Mucosa of descending colon (tissue), 3 donors: ENCODE results near the gene KCNJ14. TPM values are rescaled to one million over a fixed set of nuclear protein-coding genes. Genes with fewer than 3 reads are reported as not detected.

Experiments
- ATAC-seq: fragments of 200-7000 bp; cut with Tn5 transposase; one replicate; pipeline ENCODE4 v1.9.1; 2020; ENCODE audit warnings: mild to moderate bottlenecking, moderate library complexity
- DNase-seq, 3 donors: peaks; one replicate each; pipeline ENCODE4 v3.0.0-alpha.2; 2020
- H3K36me3 ChIP-seq: fragments of 200-600 bp; one replicate; pipeline ENCODE4 v1.8.0; 2021; ENCODE audit warnings: low read depth, mild to moderate bottlenecking
- H3K4me1 ChIP-seq: fragments of 200-600 bp; one replicate; pipeline ENCODE4 v1.8.0; 2021; ENCODE audit warnings: low read depth, mild to moderate bottlenecking
- H3K4me3 ChIP-seq: fragments of 200-600 bp; one replicate; pipeline ENCODE4 v1.8.0; 2021; ENCODE audit warnings: mild to moderate bottlenecking
- H3K9me3 ChIP-seq: fragments of 200-600 bp; one replicate; pipeline ENCODE4 v1.8.0; 2021; ENCODE audit warnings: mild to moderate bottlenecking
- intact Hi-C, 2 donors: fragments of 100-400 bp; cut with DNase I in 1 of 2; cut with micrococcal nuclease in 1 of 2; formaldehyde crosslinking; loops; one replicate each; pipeline versions ENCODE4 v1.11.0 to v1.11.1; 2022; cut with DNase I, micrococcal nuclease
- total RNA-seq, 3 donors: library from RNA; stranded (reverse); fragmentation: NEBNext Ultra II Directional in 2 of 3; extraction: Animal tissue kit (Norgen Biotek cat#: 25700) in 2 of 3; gene quantifications; one replicate each; pipeline versions ENCODE4 v1.2.1 to v1.2.4, GENCODE V29; 2021 to 2023
- TF ChIP-seq, protein P1 (sequence below): fragments of 200-600 bp; IDR thresholded peaks from one replicate; pipeline ENCODE4 v1.8.0; 2022; ENCODE audit warnings: antibody characterized with exemption, mild to moderate bottlenecking
- donor health status: DM: no; HTN: no; CAD: no; lungs with moderate emphysema.
- donor health status: DM: no; HTN: no; CAD: no.
- donor health status: DM: no; HTN: yes; CAD: no.

Gene KCNJ14
- total RNA-seq, 3 donors from 2014 or later = 0.46 to 1.3 (median 0.67) TPM

- Histone ChIP-seq H3K36me3 (no peaks in the 10 kb centered on the region), H3K4me3 (no peak overlapping the region), H3K9me3 (no peaks in the 10 kb centered on the region), H3K4me1 (peaks cover 8% of the 10 kb centered on the region)
- DNase-seq (no peak), ATAC-seq (no peak)
- intact Hi-C loops = no loop called here
- TF ChIP-seq, protein P1, sequence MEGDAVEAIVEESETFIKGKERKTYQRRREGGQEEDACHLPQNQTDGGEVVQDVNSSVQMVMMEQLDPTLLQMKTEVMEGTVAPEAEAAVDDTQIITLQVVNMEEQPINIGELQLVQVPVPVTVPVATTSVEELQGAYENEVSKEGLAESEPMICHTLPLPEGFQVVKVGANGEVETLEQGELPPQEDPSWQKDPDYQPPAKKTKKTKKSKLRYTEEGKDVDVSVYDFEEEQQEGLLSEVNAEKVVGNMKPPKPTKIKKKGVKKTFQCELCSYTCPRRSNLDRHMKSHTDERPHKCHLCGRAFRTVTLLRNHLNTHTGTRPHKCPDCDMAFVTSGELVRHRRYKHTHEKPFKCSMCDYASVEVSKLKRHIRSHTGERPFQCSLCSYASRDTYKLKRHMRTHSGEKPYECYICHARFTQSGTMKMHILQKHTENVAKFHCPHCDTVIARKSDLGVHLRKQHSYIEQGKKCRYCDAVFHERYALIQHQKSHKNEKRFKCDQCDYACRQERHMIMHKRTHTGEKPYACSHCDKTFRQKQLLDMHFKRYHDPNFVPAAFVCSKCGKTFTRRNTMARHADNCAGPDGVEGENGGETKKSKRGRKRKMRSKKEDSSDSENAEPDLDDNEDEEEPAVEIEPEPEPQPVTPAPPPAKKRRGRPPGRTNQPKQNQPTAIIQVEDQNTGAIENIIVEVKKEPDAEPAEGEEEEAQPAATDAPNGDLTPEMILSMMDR = no peak
Measured at GRCh38 chr19:48451624-48452023, 3.8 kb upstream of the KCNJ14 start.

GRCh38 chr19:48452289-48453190 lies 2.8 kb upstream of the KCNJ14 start:
- Histone ChIP-seq H3K4me3 (no peak overlapping the region), H3K4me1 (peaks cover 2% of the 10 kb centered on the region), H3K36me3 (no peaks in the 10 kb centered on the region), H3K9me3 (no peaks in the 10 kb centered on the region)
- ATAC-seq (peak; percentile 89), DNase-seq (peak in 2 of 3 donors; percentile 56 to 69)
- intact Hi-C loops = no loop called here
- TF ChIP-seq, protein P1 = no peak

DNA sequence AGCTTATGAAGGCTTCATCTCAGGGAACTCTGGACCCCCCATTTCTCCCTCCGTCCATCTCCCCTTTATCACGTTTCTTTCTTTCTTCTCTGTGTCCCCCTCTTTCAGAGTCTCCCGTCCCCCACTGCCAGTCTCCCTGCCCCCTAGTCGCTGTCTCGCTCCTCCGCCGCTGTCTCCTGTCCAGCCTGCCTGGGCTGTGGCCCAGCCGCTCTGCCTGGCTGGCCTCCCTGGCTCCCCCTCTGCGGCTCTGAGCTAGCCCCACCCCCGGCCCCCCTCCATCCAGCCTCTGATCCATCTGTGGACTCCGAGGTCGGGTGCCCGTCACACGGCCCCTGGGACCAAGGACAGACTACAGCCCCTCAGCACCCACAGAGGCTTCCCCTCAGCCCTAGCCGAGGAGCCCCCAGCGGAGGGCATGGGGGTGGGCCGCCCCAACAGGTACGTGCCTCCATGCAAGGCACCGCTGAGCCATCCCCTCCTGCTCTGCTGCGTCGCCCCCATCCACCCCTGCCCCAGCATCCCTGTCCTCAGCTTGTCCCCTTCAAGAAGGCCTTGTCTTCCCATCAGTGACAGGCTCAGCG lies 1.1 kb upstream of the KCNJ14 start:
- Histone ChIP-seq H3K9me3 (no peaks in the 10 kb centered on the region), H3K4me1 (peaks cover 2% of the 10 kb centered on the region), H3K4me3 (no peak overlapping the region), H3K36me3 (no peaks in the 10 kb centered on the region)
- DNase-seq (no peak), ATAC-seq (no peak)
- TF ChIP-seq, protein P1 = no peak
- intact Hi-C loops = no loop called here

DNA sequence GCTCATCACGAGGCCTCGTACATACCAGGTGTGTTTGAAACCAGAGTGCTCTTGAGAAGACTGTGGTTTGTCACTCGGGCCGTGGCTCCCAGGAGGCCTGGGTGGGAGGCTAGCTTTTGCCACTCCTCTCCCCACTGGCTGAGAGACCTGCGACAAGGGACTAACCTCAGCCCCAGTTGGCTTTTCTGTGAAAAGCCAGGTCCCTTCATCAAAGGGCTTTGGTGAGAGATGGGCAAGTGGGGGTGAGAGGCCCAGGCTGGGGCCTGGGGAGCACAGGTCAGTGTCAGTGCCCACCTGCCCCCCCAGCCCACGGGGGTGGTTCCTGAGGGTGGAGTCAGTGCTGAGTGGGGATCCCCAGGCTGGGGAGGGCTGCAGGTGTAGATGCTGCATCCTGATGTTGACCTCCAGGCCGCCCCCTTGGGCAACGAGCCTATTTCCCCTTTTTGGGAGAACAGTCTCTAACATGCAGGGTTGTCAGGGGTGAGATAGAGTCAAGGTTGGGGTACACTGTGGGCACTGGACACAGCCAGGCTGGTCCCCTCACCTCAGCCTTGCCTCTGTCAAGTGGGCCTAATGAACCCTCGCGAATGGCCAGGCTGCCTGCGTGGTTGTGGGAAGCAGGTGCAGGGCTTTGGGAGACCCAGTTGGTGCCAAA lies 661 bp downstream of the KCNJ14 start:
- DNase-seq (no peak), ATAC-seq (no peak)
- Histone ChIP-seq H3K4me1 (peaks cover 2% of the 10 kb centered on the region), H3K9me3 (no peaks in the 10 kb centered on the region), H3K36me3 (no peaks in the 10 kb centered on the region), H3K4me3 (no peak overlapping the region)
- intact Hi-C loops = no loop called here
- TF ChIP-seq, protein P1 = no peak

GRCh38 chr19:48456864-48457263 lies 1.5 kb downstream of the KCNJ14 start:
- DNase-seq = no peak
- no peak for ATAC-seq
- TF ChIP-seq, protein P1 = no peak
- intact Hi-C loops = no loop called here
- H3K36me3 ChIP-seq = no peaks in the 10 kb centered on the region
- H3K9me3 ChIP-seq = no peaks in the 10 kb centered on the region
- H3K4me3 ChIP-seq = no peak overlapping the region
- H3K4me1 ChIP-seq = peaks cover 2% of the 10 kb centered on the region
